Large intestine (tissue), 3 donors: Measurements from ENCODE around the gene TYROBP. TPM values are rescaled to one million over a fixed set of nuclear protein-coding genes. Genes with fewer than 3 reads are reported as not detected.

Experiments used
- DNase-seq, 2 donors: peaks; one replicate each; pipeline versions ENCODE4 v3.0.0 to v3.0.0-alpha.2; 2013
- H3K27ac ChIP-seq: one replicate; pipeline ENCODE4 v1.5.1; 2013; ENCODE audit warnings: low read length
- H3K27me3 ChIP-seq: 2 replicates; pipeline ENCODE4 v1.6.1; 2013; ENCODE audit warnings: low read length; ENCODE audit not compliant: control insufficient read depth, insufficient read depth
- H3K36me3 ChIP-seq: 2 replicates; pipeline ENCODE4 v1.6.1; 2013; ENCODE audit warnings: low read length; ENCODE audit not compliant: control insufficient read depth, insufficient read depth
- H3K4me1 ChIP-seq: one replicate; pipeline ENCODE4 v1.6.1; 2013; ENCODE audit warnings: low read length; ENCODE audit not compliant: control insufficient read depth, insufficient read depth
- H3K4me3 ChIP-seq: one replicate; pipeline ENCODE4 v1.5.1; 2013; ENCODE audit warnings: low read length
- H3K9me3 ChIP-seq: one replicate; pipeline ENCODE4 v1.6.1; 2013; ENCODE audit warnings: mild to moderate bottlenecking, low read depth, low read length, moderate library complexity; ENCODE audit not compliant: control insufficient read depth
- WGBS: methylation state at CpG from one replicate; pipeline ENCODE4 v1.1.5; 2013; ENCODE audit warnings: low lambda C conversion rate; ENCODE audit not compliant: insufficient coverage; 5-methylcytosine and 5-hydroxymethylcytosine counted together
- polyA plus RNA-seq: library from polyadenylated mRNA; unstranded; fragments of 120-200 nt; gene quantifications from one replicate; pipeline ENCODE4 v1.2.1, GENCODE V29; 2013

TYROBP gene
- polyA plus RNA-seq, 1 donor, result 41.8 TPM

DNA sequence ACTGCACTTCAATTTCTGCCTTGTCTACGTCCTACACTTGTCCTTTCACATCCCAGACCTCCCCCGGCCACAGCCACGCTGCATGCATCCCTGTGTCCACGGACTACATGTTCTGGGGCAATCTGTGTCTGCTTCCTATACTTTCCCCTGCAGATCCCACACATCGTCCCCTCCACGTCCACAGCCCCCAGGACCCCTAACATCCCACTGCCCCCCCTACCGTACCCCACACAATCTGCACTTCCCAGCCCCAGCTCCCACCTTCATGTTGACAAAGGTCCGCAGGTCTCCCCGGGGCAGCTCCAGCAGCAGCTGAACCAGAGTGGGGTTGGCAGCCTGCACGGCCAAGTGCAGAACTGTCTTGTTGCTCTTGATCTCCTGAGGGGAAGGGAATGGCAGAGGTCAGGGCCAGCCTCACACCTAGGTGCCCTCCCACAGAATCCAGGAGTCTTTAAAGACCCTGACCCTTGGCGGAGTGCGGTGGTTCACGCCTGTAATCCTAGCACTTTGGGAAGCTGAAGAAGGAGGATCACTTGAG is 17.9 kb downstream of the TYROBP start:
- 90% methylated on average over 2 of the region's 13 CpGs for WGBS
- H3K36me3 ChIP-seq, result peaks cover 22% of the 10 kb centered on the region
- no peaks in the 10 kb centered on the region for H3K9me3 ChIP-seq
- no peaks in the 10 kb centered on the region for H3K27me3 ChIP-seq
- no peaks in the 10 kb centered on the region for H3K4me1 ChIP-seq
- H3K4me3 ChIP-seq, result no peak overlapping the region
- no peak for DNase-seq
- H3K27ac ChIP-seq, result no peak overlapping the region

DNA sequence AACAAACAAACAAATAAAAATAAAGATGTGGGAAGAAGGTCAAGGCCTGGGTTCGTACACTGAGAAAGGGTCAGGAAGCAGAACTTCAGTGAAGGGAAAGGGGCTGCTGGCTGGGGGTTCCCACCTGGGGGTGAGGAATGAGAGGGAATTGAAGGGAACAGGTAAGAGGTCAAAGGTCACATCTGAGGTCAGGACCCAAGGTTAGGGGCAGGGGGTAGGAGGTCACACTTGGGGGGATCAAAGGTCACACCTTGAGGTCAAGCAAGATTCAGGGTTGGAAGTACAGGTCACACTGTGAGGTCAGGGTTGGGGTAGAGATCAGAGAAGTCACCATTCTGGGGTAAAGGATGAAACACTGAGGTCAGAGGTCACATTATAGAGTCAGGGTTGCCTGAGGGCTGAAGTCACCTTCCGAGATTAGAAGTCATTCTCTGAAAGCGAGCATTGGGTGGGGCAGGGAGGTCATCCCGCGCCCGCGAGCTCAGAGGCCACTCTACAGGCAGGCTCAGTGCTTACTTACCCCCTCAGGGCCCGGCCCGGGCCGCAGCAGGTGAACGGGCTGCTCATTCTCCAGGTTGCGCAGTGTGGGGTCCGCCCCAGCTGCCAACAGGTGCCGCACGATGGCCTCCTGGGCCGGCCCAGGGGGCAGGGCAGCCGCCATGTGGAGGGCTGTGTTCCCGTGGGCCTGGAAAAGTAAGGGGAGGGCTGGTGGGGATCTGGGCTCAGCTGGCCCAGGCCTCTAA is 18.6 kb downstream of the TYROBP start:
- peaks cover 22% of the 10 kb centered on the region for H3K36me3 ChIP-seq
- WGBS, result 100% methylated on average over 1 of the region's 18 CpGs
- no peak overlapping the region for H3K27ac ChIP-seq

DNA sequence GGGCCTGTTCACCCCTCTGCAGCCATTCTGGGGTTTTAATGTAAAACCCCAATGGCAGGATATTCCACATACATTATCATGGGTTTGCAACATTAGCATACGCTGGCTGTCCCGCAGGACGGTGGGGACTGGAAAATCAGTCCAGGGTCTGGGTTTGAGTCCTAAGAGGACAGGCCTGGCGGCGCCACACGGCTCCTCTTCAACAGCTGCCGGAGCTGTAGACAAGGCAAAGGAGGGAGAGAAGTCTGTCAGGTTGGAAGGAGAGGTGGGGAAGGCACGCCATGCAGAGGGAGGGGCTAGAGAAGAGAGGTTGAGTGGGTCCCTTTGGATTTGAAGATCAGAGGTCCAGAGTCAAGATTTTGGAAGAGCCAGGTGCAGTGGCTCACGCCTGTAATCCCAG is 19.7 kb downstream of the TYROBP start:
- H3K27me3 ChIP-seq, result no peaks in the 10 kb centered on the region
- no peak overlapping the region for H3K27ac ChIP-seq
- no peaks in the 10 kb centered on the region for H3K4me1 ChIP-seq
- WGBS, result no CpG with 5 or more reads among the region's 9 CpGs
- H3K36me3 ChIP-seq, result peaks cover 22% of the 10 kb centered on the region
- no peak overlapping the region for H3K4me3 ChIP-seq
- DNase-seq, result no peak
- H3K9me3 ChIP-seq, result no peaks in the 10 kb centered on the region

More for the DNA sequence above, 18.6 kb downstream of the TYROBP start:
- Histone ChIP-seq H3K4me1 (no peaks in the 10 kb centered on the region), H3K27me3 (no peaks in the 10 kb centered on the region), H3K9me3 (no peaks in the 10 kb centered on the region), H3K4me3 (no peak overlapping the region)
- DNase-seq, result no peak

DNA sequence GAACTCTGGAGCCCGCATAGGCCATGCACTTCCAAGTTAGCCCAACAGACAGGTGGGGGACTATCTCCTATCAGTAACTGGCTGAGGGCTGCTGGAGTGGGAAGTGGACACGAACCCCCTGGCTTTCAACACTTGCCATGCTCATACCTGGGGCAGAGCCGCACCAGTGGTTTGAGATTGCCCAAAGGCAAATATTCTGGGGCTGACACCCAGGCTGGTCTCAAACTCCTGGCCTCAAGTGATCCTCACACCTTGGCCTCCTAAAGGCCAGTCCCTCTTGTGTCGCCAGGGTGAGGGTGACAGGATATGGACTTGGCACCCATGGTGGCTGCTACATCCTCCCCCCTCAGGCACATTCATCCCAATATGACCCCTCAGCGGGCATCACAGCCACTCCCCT is 20.9 kb downstream of the TYROBP start:
- Histone ChIP-seq H3K27me3 (no peaks in the 10 kb centered on the region), H3K4me3 (no peak overlapping the region), H3K9me3 (no peaks in the 10 kb centered on the region), H3K36me3 (peaks cover 22% of the 10 kb centered on the region), H3K4me1 (no peaks in the 10 kb centered on the region), H3K27ac (no peak overlapping the region)
- 100% methylated on average over 1 of the region's 5 CpGs for WGBS
- DNase-seq, result no peak

DNA sequence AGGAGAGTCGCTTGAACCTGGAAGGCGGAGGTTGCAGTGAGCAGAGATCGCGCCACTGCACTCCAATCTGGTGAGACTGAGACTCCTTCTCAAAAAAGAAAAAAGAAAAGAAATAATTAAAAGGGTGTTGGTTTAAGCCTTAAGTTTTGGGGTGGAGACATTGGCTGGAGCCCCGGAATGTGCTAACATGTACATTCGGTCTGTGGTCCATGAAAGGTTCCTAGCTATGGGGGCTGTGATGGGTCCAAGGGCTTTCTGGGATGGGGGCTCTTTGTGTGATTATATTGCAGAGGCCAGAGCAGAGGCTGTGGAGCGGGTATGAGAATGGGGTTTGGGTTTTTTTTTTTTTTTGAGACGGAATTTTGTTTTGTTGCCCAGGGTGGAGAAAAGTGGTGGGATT is 22.2 kb downstream of the TYROBP start:
- Histone ChIP-seq H3K9me3 (no peaks in the 10 kb centered on the region), H3K27me3 (no peaks in the 10 kb centered on the region), H3K4me3 (no peak overlapping the region), H3K36me3 (peaks cover 22% of the 10 kb centered on the region), H3K4me1 (no peaks in the 10 kb centered on the region), H3K27ac (no peak overlapping the region)
- 96% methylated on average over 3 of the region's 8 CpGs for WGBS
- no peak for DNase-seq

DNA sequence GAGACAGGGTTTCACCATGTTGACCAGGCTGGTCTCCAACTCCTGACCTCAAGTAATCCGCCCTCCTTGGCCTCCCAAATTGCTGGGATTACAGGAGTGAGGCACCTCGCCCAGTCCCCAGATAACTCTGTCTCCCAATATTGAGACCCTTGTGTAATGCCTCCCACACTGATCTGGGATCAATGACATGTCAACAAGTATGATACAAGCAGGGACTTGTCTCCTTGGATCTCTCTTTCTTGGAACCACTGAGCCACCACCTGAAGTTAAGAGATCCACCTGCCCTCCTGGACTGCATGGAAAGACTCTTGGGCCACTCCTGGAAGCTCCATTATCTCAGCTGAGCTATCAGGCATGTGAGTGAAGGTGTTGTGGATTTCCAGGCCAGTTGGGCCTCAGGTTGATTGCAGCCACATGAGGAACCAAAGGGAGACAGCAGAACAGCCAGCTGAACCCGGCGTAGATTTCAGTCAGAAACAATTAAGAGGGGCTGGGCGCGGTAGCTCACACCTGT is 22.8 kb downstream of the TYROBP start:
- WGBS, result no CpG with 5 or more reads among the region's 6 CpGs
- Histone ChIP-seq H3K27ac (no peak overlapping the region), H3K36me3 (peaks cover 20% of the 10 kb centered on the region), H3K9me3 (no peaks in the 10 kb centered on the region), H3K4me3 (no peak overlapping the region), H3K27me3 (no peaks in the 10 kb centered on the region), H3K4me1 (no peaks in the 10 kb centered on the region)
- DNase-seq, result no peak

DNA sequence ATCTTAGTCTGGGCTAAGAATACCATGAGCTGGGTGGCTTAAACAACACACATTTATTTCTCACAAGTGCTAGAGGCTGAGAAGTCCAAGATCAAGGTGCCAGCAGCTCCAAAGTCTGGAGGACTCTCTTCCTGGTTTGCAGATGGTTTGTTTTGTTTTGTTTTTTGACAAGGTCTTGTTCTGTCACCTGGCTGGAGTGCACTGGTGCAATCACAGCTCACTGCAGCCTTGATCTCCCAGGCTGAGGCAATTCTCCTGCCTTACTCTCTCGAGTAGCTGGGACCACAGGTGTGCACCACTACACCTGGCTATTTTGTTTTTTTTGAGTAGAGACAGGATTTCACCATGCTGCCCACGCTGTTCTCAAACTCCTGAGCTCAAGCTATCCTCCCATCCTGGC is 24.2 kb downstream of the TYROBP start:
- Histone ChIP-seq H3K9me3 (no peaks in the 10 kb centered on the region), H3K4me3 (no peak overlapping the region), H3K27ac (no peak overlapping the region), H3K4me1 (no peaks in the 10 kb centered on the region), H3K36me3 (peaks cover 8% of the 10 kb centered on the region), H3K27me3 (peaks cover 7% of the 10 kb centered on the region)
- no CpG with 5 or more reads among the region's 2 CpGs for WGBS
- no peak for DNase-seq

DNA sequence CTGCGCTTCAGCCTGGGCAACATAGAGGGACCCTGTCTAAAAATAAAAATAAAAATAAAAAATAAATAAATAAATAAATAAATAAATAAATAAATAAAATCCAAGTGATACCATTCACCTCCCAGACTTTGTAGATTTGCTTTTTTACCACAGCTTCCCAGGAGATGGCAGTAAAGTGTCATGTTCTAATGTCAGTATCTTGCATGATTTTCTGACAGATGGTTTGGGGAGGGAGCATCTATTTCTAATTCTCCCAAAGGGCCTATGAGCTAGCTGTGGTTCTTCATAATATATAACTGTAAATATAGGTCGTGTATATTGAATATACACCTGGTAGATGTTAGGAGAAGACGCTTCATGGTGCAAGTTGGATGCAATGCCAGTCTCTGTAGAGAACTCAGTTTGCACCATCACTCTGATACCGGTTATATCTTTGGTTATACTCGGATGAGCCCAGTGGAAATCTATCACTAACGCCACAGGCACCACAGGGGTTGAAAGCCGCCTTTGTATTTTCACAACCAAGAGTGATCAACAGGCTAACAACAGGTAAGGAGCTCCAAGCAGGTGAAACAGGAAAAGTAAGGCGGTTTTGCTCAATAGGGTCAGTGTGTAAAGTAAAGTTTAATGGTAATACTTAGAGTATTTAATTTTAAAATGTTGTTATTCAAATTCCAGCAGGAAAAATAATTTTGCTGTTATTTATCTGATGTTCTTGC is 25.8 kb downstream of the TYROBP start:
- no peaks in the 10 kb centered on the region for H3K4me1 ChIP-seq
- DNase-seq, result peak in 1 of 2 donors; percentile 58
- no peaks in the 10 kb centered on the region for H3K9me3 ChIP-seq
- H3K4me3 ChIP-seq, result no peak overlapping the region
- H3K27me3 ChIP-seq, result peaks cover 20% of the 10 kb centered on the region
- WGBS, result 24% methylated on average over 3 of the region's 8 CpGs
- no peak overlapping the region for H3K27ac ChIP-seq
- no peaks in the 10 kb centered on the region for H3K36me3 ChIP-seq

DNA sequence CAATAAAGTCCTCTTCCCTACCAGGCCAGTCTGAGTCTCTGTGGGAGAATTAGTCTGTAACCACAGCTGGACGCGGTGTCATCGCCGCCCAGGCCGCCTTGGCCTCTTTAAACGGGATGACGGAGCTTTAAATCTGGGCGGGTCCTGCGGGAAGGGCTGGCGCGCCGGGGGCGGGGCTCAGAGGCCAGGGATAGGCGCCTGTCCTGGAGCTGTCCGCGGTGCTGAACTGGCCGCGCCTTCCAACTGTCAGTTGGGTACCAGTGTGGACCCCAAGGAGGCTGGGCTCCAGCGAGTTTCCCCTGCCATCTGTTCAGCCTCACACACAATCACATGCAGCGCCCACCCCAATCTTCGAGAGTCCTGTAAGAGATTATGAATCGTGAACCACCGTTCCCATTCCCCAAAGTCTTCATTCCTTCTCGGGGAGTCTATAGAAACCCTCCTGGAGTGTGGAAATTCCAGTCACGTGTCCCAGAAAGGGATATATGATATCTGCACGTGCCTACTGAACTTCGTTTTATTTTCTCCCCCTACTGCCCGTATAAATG is 28.3 kb downstream of the TYROBP start:
- WGBS, result no CpG with 5 or more reads among the region's 28 CpGs
- DNase-seq, result peak; percentile 78 to 81
- Histone ChIP-seq H3K4me3 (no peak overlapping the region), H3K27ac (no peak overlapping the region), H3K27me3 (peaks cover 23% of the 10 kb centered on the region), H3K9me3 (no peaks in the 10 kb centered on the region), H3K36me3 (no peaks in the 10 kb centered on the region), H3K4me1 (no peaks in the 10 kb centered on the region)

DNA sequence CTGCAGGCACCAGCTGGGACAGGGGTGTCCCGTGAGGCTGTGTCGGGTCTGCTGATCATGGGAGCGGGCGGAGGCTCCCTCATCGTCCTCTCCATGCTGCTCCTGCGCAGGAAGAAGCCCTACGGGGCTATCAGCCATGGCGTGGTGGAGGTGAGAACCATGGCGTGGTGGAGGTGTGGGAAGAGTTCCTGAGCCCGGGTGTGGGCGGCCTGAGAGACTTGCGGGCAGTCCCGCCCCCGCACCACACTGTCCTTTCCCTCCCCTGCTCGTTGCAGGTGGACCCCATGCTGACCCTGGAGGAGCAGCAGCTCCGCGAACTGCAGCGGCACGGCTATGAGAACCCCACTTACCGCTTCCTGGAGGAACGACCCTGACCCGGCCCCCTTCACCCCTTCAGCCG is 29.0 kb downstream of the TYROBP start:
- Histone ChIP-seq H3K4me1 (no peaks in the 10 kb centered on the region), H3K9me3 (no peaks in the 10 kb centered on the region), H3K4me3 (no peak overlapping the region), H3K36me3 (no peaks in the 10 kb centered on the region), H3K27ac (no peak overlapping the region), H3K27me3 (peaks cover 23% of the 10 kb centered on the region)
- no peak for DNase-seq
- 0% methylated on average over 2 of the region's 23 CpGs for WGBS
